IMR-90 (cell line): ENCODE data around the gene HOXA3. TPM values are rescaled to one million over a fixed set of nuclear protein-coding genes. Genes with fewer than 3 reads are reported as not detected.

Experiments
- ATAC-seq: fragments of 200-7000 bp; cut with Tn5 transposase; 2 replicates; pipeline ENCODE4 v1.9.1; 2020; ENCODE audit warnings: low read depth, mild to moderate bottlenecking, moderate library complexity
- BruUV-seq: library from RNA; stranded (reverse); fragments of 400-500 nt; replicated peaks from 2 replicates; lab custom pipeline; 2021; lab: Mats Ljungman, UMichigan
- CTCF ChIA-PET: fragments of 300-600 bp; formaldehyde crosslinking; extraction: SDS; loops from one replicate; lab custom pipeline; 2021; ENCODE audit warnings: antibody characterized with exemption; lab: Yijun Ruan, JAX
- POLR2A ChIA-PET: fragments of 300-600 bp; sonication (Branson Sonifier 250); formaldehyde crosslinking; loops from one replicate; lab custom pipeline; 2022; ENCODE audit warnings: antibody characterized with exemption; ENCODE audit not compliant: unreplicated experiment; lab: Charles Lee
- DNase-seq: peaks from one replicate; pipeline ENCODE4 v3.0.0; 2013
- H2AFZ ChIP-seq: replicated peaks from 2 replicates; pipeline ENCODE3; 2013; ENCODE audit warnings: low read length, mild to moderate bottlenecking; ENCODE audit not compliant: poor library complexity
- H2AK5ac ChIP-seq: 2 replicates; pipeline ENCODE4 v1.6.1; 2013; ENCODE audit warnings: low read depth, low read length, inconsistent platforms
- H2AK9ac ChIP-seq: replicated peaks from 2 replicates; pipeline ENCODE3; 2013; ENCODE audit warnings: mild to moderate bottlenecking, low read depth, low read length, moderate library complexity; ENCODE audit not compliant: poor library complexity
- H2BK120ac ChIP-seq: 2 replicates; pipeline ENCODE4 v1.6.1; 2013; ENCODE audit warnings: low read depth, low read length, inconsistent platforms
- H2BK15ac ChIP-seq: 3 replicates; pipeline ENCODE4 v1.6.1; 2013; ENCODE audit warnings: low read depth, low read length, inconsistent platforms
- H2BK20ac ChIP-seq: 2 replicates; pipeline ENCODE4 v1.6.1; 2013; ENCODE audit warnings: low read depth, mild to moderate bottlenecking, inconsistent platforms, low read length, moderate library complexity
- H2BK5ac ChIP-seq: 2 replicates; pipeline ENCODE4 v1.6.1; 2013; ENCODE audit warnings: mild to moderate bottlenecking, low read depth, low read length, inconsistent platforms; ENCODE audit not compliant: poor library complexity, severe bottlenecking
- H3K14ac ChIP-seq: replicated peaks from 2 replicates; pipeline ENCODE4 v1.6.1; 2013; ENCODE audit warnings: low read depth, low read length, inconsistent platforms
- H3K18ac ChIP-seq: 2 replicates; pipeline ENCODE4 v1.6.1; 2013; ENCODE audit warnings: low read depth, low read length, control low read depth
- H3K23ac ChIP-seq: 2 replicates; pipeline ENCODE4 v1.6.1; 2013; ENCODE audit warnings: low read depth, low read length, inconsistent platforms
- H3K27ac ChIP-seq: 2 replicates; pipeline ENCODE4 v1.5.1; 2013; ENCODE audit warnings: mild to moderate bottlenecking, control low read depth, low read length; ENCODE audit not compliant: insufficient read depth
- H3K27me3 ChIP-seq: 2 replicates; pipeline ENCODE4 v1.6.1; 2013; ENCODE audit warnings: low read length; ENCODE audit not compliant: control insufficient read depth, insufficient read depth
- H3K36me3 ChIP-seq: 2 replicates; pipeline ENCODE4 v1.6.1; 2013; ENCODE audit warnings: low read length, mixed read lengths; ENCODE audit not compliant: control insufficient read depth, insufficient read depth
- H3K4ac ChIP-seq: 2 replicates; pipeline ENCODE4 v1.6.1; 2013; ENCODE audit warnings: low read depth, low read length, inconsistent platforms
- H3K4me1 ChIP-seq: 2 replicates; pipeline ENCODE4 v1.6.1; 2013; ENCODE audit warnings: low read length, mixed read lengths; ENCODE audit not compliant: control insufficient read depth, insufficient read depth
- H3K4me2 ChIP-seq: 2 replicates; pipeline ENCODE4 v1.6.1; 2013; ENCODE audit warnings: low read depth, mild to moderate bottlenecking, control low read depth, low read length, moderate library complexity
- H3K4me3 ChIP-seq: 2 replicates; pipeline ENCODE4 v1.5.1; 2013; ENCODE audit warnings: low read depth, mild to moderate bottlenecking, control low read depth, low read length, moderate library complexity; ENCODE audit not compliant: insufficient read depth
- H3K56ac ChIP-seq: 2 replicates; pipeline ENCODE4 v1.6.1; 2013; ENCODE audit warnings: low read length, inconsistent platforms; ENCODE audit not compliant: insufficient read depth; ENCODE audit errors: extremely low read depth
- H3K79me1 ChIP-seq, 2 experiments: 2 replicates each; pipeline ENCODE4 v1.6.1; 2013; ENCODE audit warnings: low read length in 2 of 2, inconsistent platforms in 1 of 2, low read depth in 1 of 2
- H3K9ac ChIP-seq: 2 replicates; pipeline ENCODE4 v1.6.1; 2013; ENCODE audit warnings: low read depth, low read length, control low read depth
- H3K9me1 ChIP-seq: 2 replicates; pipeline ENCODE4 v1.6.1; 2013; ENCODE audit warnings: low read length, inconsistent platforms; ENCODE audit not compliant: insufficient read depth
- H3K9me3 ChIP-seq: 2 replicates; pipeline ENCODE4 v1.6.1; 2013; ENCODE audit warnings: low read length; ENCODE audit not compliant: control insufficient read depth, insufficient read depth
- H4K20me1 ChIP-seq: 2 replicates; pipeline ENCODE4 v1.6.1; 2013; ENCODE audit warnings: low read length, inconsistent platforms; ENCODE audit not compliant: insufficient read depth
- H4K5ac ChIP-seq: 2 replicates; pipeline ENCODE4 v1.6.1; 2013; ENCODE audit warnings: mild to moderate bottlenecking, low read depth, low read length, control low read depth
- H4K8ac ChIP-seq, 2 experiments: 2 replicates each; pipeline ENCODE4 v1.6.1; 2013; ENCODE audit warnings: low read depth in 2 of 2, low read length in 2 of 2, control low read depth in 1 of 2, inconsistent platforms in 1 of 2
- H4K91ac ChIP-seq: 2 replicates; pipeline ENCODE4 v1.6.1; 2013; ENCODE audit warnings: low read depth, low read length, inconsistent platforms; ENCODE audit not compliant: insufficient read depth
- CEBPB ChIP-seq: IDR thresholded peaks from 2 replicates; pipeline ENCODE4 v1.6.1; 2012; ENCODE audit warnings: low read depth, low read length, improper control_type of control experiment
- FOS ChIP-seq: fragments of 150-350 bp; IDR thresholded peaks from 2 replicates; pipeline ENCODE4 v1.6.1; 2016; ENCODE audit warnings: low read depth, low read length
- POLR2A ChIP-seq: IDR thresholded peaks from 2 replicates; pipeline ENCODE4 v1.6.1; 2012; ENCODE audit warnings: mild to moderate bottlenecking, low read depth, low read length
- RCOR1 ChIP-seq: IDR thresholded peaks from 2 replicates; pipeline ENCODE4 v1.6.1; 2012; ENCODE audit warnings: mild to moderate bottlenecking, low read length, improper control_type of control experiment; ENCODE audit not compliant: insufficient replicate concordance
- RFX5 ChIP-seq: IDR thresholded peaks from 2 replicates; pipeline ENCODE4 v1.8.0; 2012; ENCODE audit warnings: low read depth, mild to moderate bottlenecking, low read length, moderate library complexity
- USF2 ChIP-seq: fragments of 150-350 bp; IDR thresholded peaks from 2 replicates; pipeline ENCODE4 v1.6.1; 2017; ENCODE audit warnings: mild to moderate bottlenecking, antibody characterized with exemption, low read length, low read depth
- WGBS, 2 experiments: methylation state at CpG; one replicate each; pipeline versions ENCODE4 v1.1.5 to v1.1.7; 2013; ENCODE audit warnings: missing lambda C conversion rate in 2 of 2; ENCODE audit not compliant: insufficient read length in 1 of 2; ENCODE audit errors: extremely low coverage in 2 of 2; 5-methylcytosine and 5-hydroxymethylcytosine counted together
- dilution Hi-C: fragments of 300-500 bp; cut with HindIII; formaldehyde crosslinking; loops from one replicate; pipeline ENCODE4 v1.14.3; 2018; ENCODE audit warnings: low sequenced_read_pairs; ENCODE audit not compliant: unreplicated experiment
- in situ Hi-C: fragments of 300-500 bp; cut with MboI; formaldehyde crosslinking; loops from 3 replicates; pipeline ENCODE4 v1.14.3; 2019; ENCODE audit warnings: low sequenced_read_pairs, inconsistent platforms, mixed read lengths
- intact Hi-C: fragments of 100-400 bp; cut with micrococcal nuclease; formaldehyde crosslinking; loops from 2 replicates; pipeline ENCODE4 v1.10.0; 2022
- polyA plus RNA-seq, 3 experiments: library from polyadenylated mRNA; depleted of rRNA; stranded (reverse); fragments of >200 nt; gene quantifications; 2 replicates each; pipeline ENCODE4 v1.2.3, GENCODE V29; 2012; ENCODE audit warnings: low replicate concordance in 1 of 3
- total RNA-seq: library from RNA; depleted of rRNA; stranded (reverse); fragments of >200 nt; gene quantifications from 2 replicates; pipeline ENCODE4 v1.2.3, GENCODE V29; 2012

The HOXA3 gene
- total and polyA plus RNA-seq, 2 of the 4 experiments (the other 2 are of a cell fraction): 0.90 to 5.4 TPM

- Histone ChIP-seq H4K8ac (no peak overlapping the region), H3K9me3 (peaks cover 7% of the 10 kb centered on the region; the same call in 1 of the 2 replicates), H3K9me1 (no peaks in the 10 kb centered on the region), H3K27me3 (peaks cover 90% of the 10 kb centered on the region), H3K4me2 (no peak overlapping the region), H3K79me1 (no peaks in the 10 kb centered on the region), H2AK9ac (peak overlapping the region; percentile 10), H2AFZ (no peak overlapping the region), H3K23ac (no peak overlapping the region), H3K4me1 (no peaks in the 10 kb centered on the region; the same call in 1 of the 2 replicates), H3K4me3 (no peak overlapping the region), H3K56ac (no peak overlapping the region), H4K91ac (no peak overlapping the region), H3K27ac (no peak overlapping the region), H3K14ac (no peak overlapping the region), H4K20me1 (peaks cover 17% of the 10 kb centered on the region; the same call in 1 of the 2 replicates), H3K36me3 (no peaks in the 10 kb centered on the region), H3K18ac (no peak overlapping the region), H4K5ac (no peak overlapping the region), H2BK120ac (no peak overlapping the region), H2AK5ac (no peak overlapping the region), H3K9ac (no peak overlapping the region), H2BK5ac (no peak overlapping the region), H2BK15ac (no peak overlapping the region), H3K4ac (no peak overlapping the region), H2BK20ac (no peak overlapping the region)
- POLR2A ChIA-PET: no interaction called here
- dilution Hi-C loops (no loop called here), intact Hi-C loops (no loop called here), in situ Hi-C loops (no loop called here)
- DNase-seq: no peak
- TF ChIP-seq RFX5 (no peak), POLR2A (no peak), USF2 (no peak), FOS (no peak), CEBPB (no peak), RCOR1 (no peak)
- BruUV-seq: no TSS peak
- no peak for ATAC-seq
- CTCF ChIA-PET: interaction anchor here (0.6 kb wide), 1 partner anchor 15 kb away, joined by 3 read pairs; no protein-coding TSS in a partner anchor
- 73% methylated on average over 25 of the region's 40 CpGs; no CpG with 5 or more reads in 1 of the 2 experiments for WGBS, 2 experiments
These were observed 23.5 kb upstream of the HOXA3 start for GRCh38 chr7:27175626-27176523.
